SHP77 treated with DMSO at 0.1 percent for 48 hours (cell line): ENCODE data around the gene PKD1.
A peak's percentile ranks its signal among the peaks of the same experiment; 100 is the strongest.

Experiments used
- DNase-seq: peaks from one replicate; lab custom pipeline; 2025; lab: John Stamatoyannopoulos, UW

The PKD1 gene

GRCh38 chr16:2135770-2136490, at the start of gene PKD1:
Gene PKD1 (minus strand): TSS chr16:2135898. CDS start chr16:2135689, 209 bp downstream.
- peak; percentile 70 for DNase-seq

GRCh38 chr16:2184962-2185361, 49.3 kb upstream of the PKD1 start:
- DNase-seq: no peak

GRCh38 chr16:2184346-2184745, 48.6 kb upstream of the PKD1 start:
- DNase-seq: no peak

GRCh38 chr16:2183671-2184070, 48.0 kb upstream of the PKD1 start:
- no peak for DNase-seq

GRCh38 chr16:2181952-2182351, 46.3 kb upstream of the PKD1 start:
- no peak for DNase-seq

- DNase-seq: no peak
These were observed 45.5 kb upstream of the PKD1 start for GRCh38 chr16:2180962-2181923.

- no peak for DNase-seq
These were observed 44.8 kb upstream of the PKD1 start for GRCh38 chr16:2180461-2180860.

GRCh38 chr16:2179576-2179975, 43.9 kb upstream of the PKD1 start:
- DNase-seq: no peak

GRCh38 chr16:2179107-2179501, 43.4 kb upstream of the PKD1 start:
- DNase-seq: no peak

- no peak for DNase-seq
These were observed 42.8 kb upstream of the PKD1 start for GRCh38 chr16:2178321-2179106.

- no peak for DNase-seq
These were observed 41.9 kb upstream of the PKD1 start for GRCh38 chr16:2177561-2177960.

- no peak for DNase-seq
These were observed 41.4 kb upstream of the PKD1 start for GRCh38 chr16:2177101-2177500.

- no peak for DNase-seq
These were observed 40.3 kb upstream of the PKD1 start for GRCh38 chr16:2176047-2176446.

- DNase-seq: no peak
These were observed 39.8 kb upstream of the PKD1 start for GRCh38 chr16:2175454-2175853.

- no peak for DNase-seq
These were observed 38.9 kb upstream of the PKD1 start for GRCh38 chr16:2174396-2175131.

GRCh38 chr16:2173916-2174315, 38.2 kb upstream of the PKD1 start:
- no peak for DNase-seq

- no peak for DNase-seq
These were observed 37.7 kb upstream of the PKD1 start for GRCh38 chr16:2173366-2173765.

- no peak for DNase-seq
These were observed 37.1 kb upstream of the PKD1 start for GRCh38 chr16:2172688-2173335.

- no peak for DNase-seq
These were observed 36.0 kb upstream of the PKD1 start for GRCh38 chr16:2171601-2172178.

- DNase-seq: no peak
These were observed 35.1 kb upstream of the PKD1 start for GRCh38 chr16:2170587-2171435.
